ENCODE data around the gene HNRNPA3. TPM values are rescaled to one million over a fixed set of nuclear protein-coding genes. Genes with fewer than 3 reads are reported as not detected.
A peak's percentile ranks its signal among the peaks of the same experiment; 100 is the strongest.

Gene HNRNPA3
- total RNA-seq, 2 donors from 2014 or later = 147 to 278 TPM

- no peak for TF ChIP-seq CTCF (IDR thresholded peaks at IDR 0.05)
- H3K4me1 ChIP-seq = peaks cover 24% of the 10 kb centered on the region
- H3K27me3 ChIP-seq = no peaks in the 10 kb centered on the region
- no peaks in the 10 kb centered on the region for H3K36me3 ChIP-seq
- peak overlapping the region; percentile 91 for H3K27ac ChIP-seq
- intact Hi-C loops (cut with DNase I) = no loop called here
- H3K4me3 ChIP-seq = no peak overlapping the region
- no peaks in the 10 kb centered on the region for H3K9me3 ChIP-seq
- peak; percentile 76 for DNase-seq
- peak overlapping the region in 1 of 2 donors; percentile 42 for H3K9ac ChIP-seq (ENCODE audit: low read depth in 2 of 2, low read length in 2 of 2)
Measured at GRCh38 chr2:177239932-177240630, 27.5 kb downstream of the HNRNPA3 start.

GRCh38 chr2:177241711-177242120 lies 29.1 kb downstream of the HNRNPA3 start:
- no peaks in the 10 kb centered on the region for H3K9me3 ChIP-seq
- peaks cover 24% of the 10 kb centered on the region for H3K4me1 ChIP-seq
- H3K36me3 ChIP-seq = no peaks in the 10 kb centered on the region
- H3K27me3 ChIP-seq = no peaks in the 10 kb centered on the region
- H3K4me3 ChIP-seq = no peak overlapping the region
- H3K9ac ChIP-seq (ENCODE audit: low read depth in 2 of 2, low read length in 2 of 2) = peak overlapping the region in 1 of 2 donors; percentile 13
- TF ChIP-seq CTCF (IDR thresholded peaks at IDR 0.05) = no peak
- DNase-seq = no peak
- peak overlapping the region; percentile 91 for H3K27ac ChIP-seq
- intact Hi-C loops (cut with DNase I) = no loop called here

DNA sequence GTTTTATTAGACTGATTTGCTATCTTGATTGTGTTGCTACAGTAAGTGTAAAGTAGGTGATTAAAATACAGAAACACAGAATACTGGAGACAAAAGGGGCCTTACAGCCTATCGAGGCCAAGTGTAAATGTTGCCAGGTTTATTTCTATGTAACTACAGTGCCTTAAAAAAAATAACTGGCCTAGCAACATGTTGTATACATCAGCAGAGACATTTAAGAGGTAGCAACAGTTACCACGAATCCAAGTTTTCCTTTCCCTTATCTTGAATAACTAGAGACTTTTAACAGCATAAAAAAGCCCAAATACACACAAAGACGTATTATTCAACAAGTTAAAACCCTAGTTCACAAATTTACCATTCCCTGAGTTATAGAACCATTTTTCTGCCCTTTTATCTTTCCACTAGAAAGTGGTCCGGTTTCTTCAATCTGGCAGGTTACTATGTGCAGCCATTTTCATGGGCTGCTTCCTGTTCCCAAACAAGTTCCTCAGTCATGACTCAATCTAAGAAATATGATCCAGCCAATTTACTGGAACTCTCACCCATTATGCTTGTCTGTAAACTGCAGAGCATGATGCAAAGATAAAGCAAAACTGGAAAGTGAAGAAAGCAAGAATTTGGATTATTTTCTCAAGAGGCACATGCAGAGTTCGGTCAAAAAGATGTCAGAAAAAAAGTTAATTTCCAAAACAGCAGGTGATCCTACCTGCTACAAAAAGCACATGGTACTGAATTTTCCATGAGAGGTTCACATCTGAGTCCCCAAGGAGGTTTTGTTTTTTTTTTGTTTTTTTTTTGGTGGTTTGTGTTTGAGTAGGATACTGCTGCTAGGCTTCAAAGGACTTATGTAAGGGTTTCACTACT lies 29.8 kb downstream of the HNRNPA3 start:
- H3K9ac ChIP-seq (ENCODE audit: low read depth in 2 of 2, low read length in 2 of 2) = peak overlapping the region in 1 of 2 donors; percentile 13
- no peaks in the 10 kb centered on the region for H3K9me3 ChIP-seq
- H3K27me3 ChIP-seq = no peaks in the 10 kb centered on the region
- TF ChIP-seq CTCF (IDR thresholded peaks at IDR 0.05) = no peak
- intact Hi-C loops (cut with DNase I) = no loop called here
- no peak overlapping the region for H3K4me3 ChIP-seq
- DNase-seq = no peak
- no peaks in the 10 kb centered on the region for H3K36me3 ChIP-seq
- peaks cover 24% of the 10 kb centered on the region for H3K4me1 ChIP-seq
- peak overlapping the region; percentile 91 for H3K27ac ChIP-seq

GRCh38 chr2:177243073-177243472 lies 30.5 kb downstream of the HNRNPA3 start:
- Histone ChIP-seq H3K36me3 (no peaks in the 10 kb centered on the region), H3K9ac (ENCODE audit: low read depth in 2 of 2, low read length in 2 of 2) (no peak overlapping the region), H3K9me3 (no peaks in the 10 kb centered on the region), H3K27ac (peak overlapping the region; percentile 91), H3K27me3 (no peaks in the 10 kb centered on the region), H3K4me1 (peaks cover 24% of the 10 kb centered on the region), H3K4me3 (no peak overlapping the region)
- intact Hi-C loops (cut with DNase I) = no loop called here
- DNase-seq = no peak
- TF ChIP-seq CTCF (IDR thresholded peaks at IDR 0.05) = no peak

- H3K36me3 ChIP-seq = no peaks in the 10 kb centered on the region
- peak overlapping the region in 1 of 2 donors; percentile 1 for H3K9ac ChIP-seq (ENCODE audit: low read depth in 2 of 2, low read length in 2 of 2)
- no peaks in the 10 kb centered on the region for H3K27me3 ChIP-seq
- no peaks in the 10 kb centered on the region for H3K9me3 ChIP-seq
- no peak for TF ChIP-seq CTCF (IDR thresholded peaks at IDR 0.05)
- H3K4me3 ChIP-seq = no peak overlapping the region
- DNase-seq = no peak
- peak overlapping the region; percentile 91 for H3K27ac ChIP-seq
- H3K4me1 ChIP-seq = peaks cover 24% of the 10 kb centered on the region
- intact Hi-C loops (cut with DNase I) = no loop called here
Measured at GRCh38 chr2:177243476-177243875, 30.9 kb downstream of the HNRNPA3 start.
